HepG2 (cell line): ENCODE results near the gene SOX12. TPM values are rescaled to one million over a fixed set of nuclear protein-coding genes. Genes with fewer than 3 reads are reported as not detected.

Experiments used
- FOXA3 ChIP-seq: IDR thresholded peaks from 2 replicates; pipeline ENCODE4 v1.6.1; 2016; ENCODE audit warnings: missing genetic modification reagents, missing compliant biosample characterization
- IKZF4 ChIP-seq: sonication (generic); formaldehyde crosslinking; IDR thresholded peaks from 2 replicates; pipeline ENCODE4 v1.5.1; 2020; ENCODE audit warnings: borderline replicate concordance, mild to moderate bottlenecking, low read depth, missing genetic modification reagents; ENCODE audit errors: not compliant biosample characterization
- PHB2 ChIP-seq: fragments of 450-650 bp; IDR thresholded peaks from 2 replicates; pipeline ENCODE4 v1.6.1; 2018; ENCODE audit not compliant: partially characterized antibody
- STAG1 ChIP-seq: sonication (generic); formaldehyde crosslinking; IDR thresholded peaks from 2 replicates; pipeline ENCODE4 v1.4.0; 2020; ENCODE audit warnings: missing genetic modification reagents
- TEAD2 ChIP-seq: sonication (generic); formaldehyde crosslinking; IDR thresholded peaks from 2 replicates; pipeline ENCODE4 v1.9.0; 2021; ENCODE audit warnings: missing genetic modification reagents
- TP53 ChIP-seq: sonication (generic); formaldehyde crosslinking; conservative IDR thresholded peaks from 2 replicates; pipeline ENCODE4 v1.4.0; 2020; ENCODE audit warnings: missing genetic modification reagents
- XBP1 ChIP-seq: sonication (generic); formaldehyde crosslinking; IDR thresholded peaks from 2 replicates; pipeline ENCODE4 v1.5.0; 2020; ENCODE audit warnings: missing genetic modification reagents
- ZBTB3 ChIP-seq: sonication (generic); formaldehyde crosslinking; IDR thresholded peaks from 2 replicates; pipeline ENCODE4 v1.4.0; 2020; ENCODE audit warnings: low read depth, mild to moderate bottlenecking, moderate library complexity, missing genetic modification reagents, borderline replicate concordance
- ZNF562 ChIP-seq: sonication (generic); formaldehyde crosslinking; IDR thresholded peaks from 2 replicates; pipeline ENCODE4 v1.8.0; 2022; ENCODE audit warnings: missing genetic modification reagents, borderline replicate concordance
- ZNF652 ChIP-seq: IDR thresholded peaks from 2 replicates; pipeline ENCODE4 v1.6.1; 2016; ENCODE audit warnings: low read depth, borderline replicate concordance
- ZNF792 ChIP-seq: IDR thresholded peaks from 2 replicates; pipeline ENCODE4 v1.6.1; 2016
- polyA plus RNA-seq, 8 experiments: library from polyadenylated mRNA; depleted of rRNA in 3 of 8; stranded (reverse) in 7 of 8; unstranded in 1 of 8; fragments of >200 nt; fragmentation: Illumina TruSeq in 4 of 8; extraction: Trizol in 4 of 8; gene quantifications; 2 replicates each; pipeline versions ENCODE4 v1.2.1 to v1.2.3, GENCODE V29; 2011 to 2016; ENCODE audit warnings: low read depth in 4 of 8, missing spikeins in 1 of 8, mixed read lengths in 1 of 8; ENCODE audit not compliant: insufficient read depth in 1 of 8
- total RNA-seq, 5 experiments: library from RNA; depleted of rRNA; stranded (reverse); fragments of >200 nt; fragmentation: Illumina TruSeq; extraction: Trizol; gene quantifications; 2 replicates each; pipeline ENCODE4 v1.2.3, GENCODE V29; 2016; ENCODE audit warnings: low read depth in 1 of 5
- TF ChIP-seq, protein P1 (sequence below): sonication (generic); formaldehyde crosslinking; IDR thresholded peaks from 2 replicates; pipeline ENCODE4 v1.4.0; 2020; ENCODE audit warnings: missing genetic modification reagents, borderline replicate concordance
- TF ChIP-seq, protein P2 (sequence below): sonication (generic); formaldehyde crosslinking; IDR thresholded peaks from 2 replicates; pipeline ENCODE4 v1.4.0; 2020; ENCODE audit warnings: mild to moderate bottlenecking, missing genetic modification reagents
- TF ChIP-seq, protein P3 (sequence below): sonication (generic); formaldehyde crosslinking; IDR thresholded peaks from 2 replicates; pipeline ENCODE4 v1.4.0; 2020; ENCODE audit warnings: missing genetic modification reagents, borderline replicate concordance
- TF ChIP-seq, protein P4 (sequence below): sonication (generic); formaldehyde crosslinking; IDR thresholded peaks from 2 replicates; pipeline ENCODE4 v1.5.0; 2020; ENCODE audit warnings: mild to moderate bottlenecking, missing genetic modification reagents, borderline replicate concordance
- TF ChIP-seq, protein P5 (sequence below): sonication (generic); formaldehyde crosslinking; IDR thresholded peaks from 2 replicates; pipeline ENCODE4 v1.4.0; 2020; ENCODE audit warnings: missing genetic modification reagents

SOX12 gene
- total and polyA plus RNA-seq, 2 of the 13 experiments (the other 11 are each of a cell fraction or from before 2014, with no cell fraction given), result 10.0 to 18.7 TPM

DNA sequence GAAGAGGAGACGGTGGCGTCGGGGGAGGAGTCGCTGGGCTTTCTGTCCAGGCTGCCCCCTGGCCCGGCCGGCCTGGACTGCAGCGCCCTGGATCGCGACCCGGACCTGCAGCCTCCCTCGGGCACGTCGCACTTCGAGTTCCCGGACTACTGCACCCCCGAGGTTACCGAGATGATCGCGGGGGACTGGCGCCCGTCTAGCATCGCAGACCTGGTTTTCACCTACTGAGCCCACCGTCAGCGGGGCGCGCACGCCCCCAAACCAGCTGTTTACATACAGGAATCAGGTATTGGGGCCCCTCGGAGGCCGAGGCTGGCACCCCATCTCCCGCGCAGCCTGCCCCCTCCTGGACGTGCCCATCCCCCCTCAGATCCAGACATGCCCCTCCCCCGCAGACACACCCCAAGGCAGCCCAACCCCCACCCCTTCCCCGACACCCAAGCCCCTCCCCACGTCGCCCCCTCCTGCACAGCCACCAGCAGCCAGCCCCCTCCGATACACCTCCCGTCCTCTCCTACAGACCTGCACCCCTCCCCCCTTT, 1.4 kb downstream of the SOX12 start (continued):
- no peak for TF ChIP-seq ZNF562 (CRISPR knock-in tag)
- TF ChIP-seq STAG1, result no peak
- TF ChIP-seq, protein P1, sequence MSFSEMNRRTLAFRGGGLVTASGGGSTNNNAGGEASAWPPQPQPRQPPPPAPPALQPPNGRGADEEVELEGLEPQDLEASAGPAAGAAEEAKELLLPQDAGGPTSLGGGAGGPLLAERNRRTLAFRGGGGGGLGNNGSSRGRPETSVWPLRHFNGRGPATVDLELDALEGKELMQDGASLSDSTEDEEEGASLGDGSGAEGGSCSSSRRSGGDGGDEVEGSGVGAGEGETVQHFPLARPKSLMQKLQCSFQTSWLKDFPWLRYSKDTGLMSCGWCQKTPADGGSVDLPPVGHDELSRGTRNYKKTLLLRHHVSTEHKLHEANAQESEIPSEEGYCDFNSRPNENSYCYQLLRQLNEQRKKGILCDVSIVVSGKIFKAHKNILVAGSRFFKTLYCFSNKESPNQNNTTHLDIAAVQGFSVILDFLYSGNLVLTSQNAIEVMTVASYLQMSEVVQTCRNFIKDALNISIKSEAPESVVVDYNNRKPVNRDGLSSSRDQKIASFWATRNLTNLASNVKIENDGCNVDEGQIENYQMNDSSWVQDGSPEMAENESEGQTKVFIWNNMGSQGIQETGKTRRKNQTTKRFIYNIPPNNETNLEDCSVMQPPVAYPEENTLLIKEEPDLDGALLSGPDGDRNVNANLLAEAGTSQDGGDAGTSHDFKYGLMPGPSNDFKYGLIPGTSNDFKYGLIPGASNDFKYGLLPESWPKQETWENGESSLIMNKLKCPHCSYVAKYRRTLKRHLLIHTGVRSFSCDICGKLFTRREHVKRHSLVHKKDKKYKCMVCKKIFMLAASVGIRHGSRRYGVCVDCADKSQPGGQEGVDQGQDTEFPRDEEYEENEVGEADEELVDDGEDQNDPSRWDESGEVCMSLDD (CRISPR knock-in tag), result peak; percentile 27; the same call in 1 of the 2 replicates
- TF ChIP-seq TP53, result no peak
- TF ChIP-seq, protein P2, sequence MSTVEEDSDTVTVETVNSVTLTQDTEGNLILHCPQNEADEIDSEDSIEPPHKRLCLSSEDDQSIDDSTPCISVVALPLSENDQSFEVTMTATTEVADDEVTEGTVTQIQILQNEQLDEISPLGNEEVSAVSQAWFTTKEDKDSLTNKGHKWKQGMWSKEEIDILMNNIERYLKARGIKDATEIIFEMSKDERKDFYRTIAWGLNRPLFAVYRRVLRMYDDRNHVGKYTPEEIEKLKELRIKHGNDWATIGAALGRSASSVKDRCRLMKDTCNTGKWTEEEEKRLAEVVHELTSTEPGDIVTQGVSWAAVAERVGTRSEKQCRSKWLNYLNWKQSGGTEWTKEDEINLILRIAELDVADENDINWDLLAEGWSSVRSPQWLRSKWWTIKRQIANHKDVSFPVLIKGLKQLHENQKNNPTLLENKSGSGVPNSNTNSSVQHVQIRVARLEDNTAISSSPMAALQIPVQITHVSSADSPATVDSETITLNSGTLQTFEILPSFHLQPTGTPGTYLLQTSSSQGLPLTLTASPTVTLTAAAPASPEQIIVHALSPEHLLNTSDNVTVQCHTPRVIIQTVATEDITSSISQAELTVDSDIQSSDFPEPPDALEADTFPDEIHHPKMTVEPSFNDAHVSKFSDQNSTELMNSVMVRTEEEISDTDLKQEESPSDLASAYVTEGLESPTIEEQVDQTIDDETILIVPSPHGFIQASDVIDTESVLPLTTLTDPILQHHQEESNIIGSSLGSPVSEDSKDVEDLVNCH (CRISPR knock-in tag), result no peak
- TF ChIP-seq ZNF792, result peak; percentile 49; the same call in 1 of the 2 replicates
- no peak for TF ChIP-seq PHB2
- no peak for TF ChIP-seq XBP1 (CRISPR knock-in tag)
- TF ChIP-seq, protein P3, sequence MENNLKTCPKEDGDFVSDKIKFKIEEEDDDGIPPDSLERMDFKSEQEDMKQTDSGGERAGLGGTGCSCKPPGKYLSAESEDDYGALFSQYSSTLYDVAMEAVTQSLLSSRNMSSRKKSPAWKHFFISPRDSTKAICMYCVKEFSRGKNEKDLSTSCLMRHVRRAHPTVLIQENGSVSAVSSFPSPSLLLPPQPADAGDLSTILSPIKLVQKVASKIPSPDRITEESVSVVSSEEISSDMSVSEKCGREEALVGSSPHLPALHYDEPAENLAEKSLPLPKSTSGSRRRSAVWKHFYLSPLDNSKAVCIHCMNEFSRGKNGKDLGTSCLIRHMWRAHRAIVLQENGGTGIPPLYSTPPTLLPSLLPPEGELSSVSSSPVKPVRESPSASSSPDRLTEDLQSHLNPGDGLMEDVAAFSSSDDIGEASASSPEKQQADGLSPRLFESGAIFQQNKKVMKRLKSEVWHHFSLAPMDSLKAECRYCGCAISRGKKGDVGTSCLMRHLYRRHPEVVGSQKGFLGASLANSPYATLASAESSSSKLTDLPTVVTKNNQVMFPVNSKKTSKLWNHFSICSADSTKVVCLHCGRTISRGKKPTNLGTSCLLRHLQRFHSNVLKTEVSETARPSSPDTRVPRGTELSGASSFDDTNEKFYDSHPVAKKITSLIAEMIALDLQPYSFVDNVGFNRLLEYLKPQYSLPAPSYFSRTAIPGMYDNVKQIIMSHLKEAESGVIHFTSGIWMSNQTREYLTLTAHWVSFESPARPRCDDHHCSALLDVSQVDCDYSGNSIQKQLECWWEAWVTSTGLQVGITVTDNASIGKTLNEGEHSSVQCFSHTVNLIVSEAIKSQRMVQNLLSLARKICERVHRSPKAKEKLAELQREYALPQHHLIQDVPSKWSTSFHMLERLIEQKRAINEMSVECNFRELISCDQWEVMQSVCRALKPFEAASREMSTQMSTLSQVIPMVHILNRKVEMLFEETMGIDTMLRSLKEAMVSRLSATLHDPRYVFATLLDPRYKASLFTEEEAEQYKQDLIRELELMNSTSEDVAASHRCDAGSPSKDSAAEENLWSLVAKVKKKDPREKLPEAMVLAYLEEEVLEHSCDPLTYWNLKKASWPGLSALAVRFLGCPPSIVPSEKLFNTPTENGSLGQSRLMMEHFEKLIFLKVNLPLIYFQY (CRISPR knock-in tag), result peak; percentile 56; the same call in 1 of the 2 replicates
- no peak for TF ChIP-seq ZNF652 (CRISPR knock-in tag)
- TF ChIP-seq IKZF4 (CRISPR knock-in tag), result peak; percentile 85
- TF ChIP-seq, protein P4, sequence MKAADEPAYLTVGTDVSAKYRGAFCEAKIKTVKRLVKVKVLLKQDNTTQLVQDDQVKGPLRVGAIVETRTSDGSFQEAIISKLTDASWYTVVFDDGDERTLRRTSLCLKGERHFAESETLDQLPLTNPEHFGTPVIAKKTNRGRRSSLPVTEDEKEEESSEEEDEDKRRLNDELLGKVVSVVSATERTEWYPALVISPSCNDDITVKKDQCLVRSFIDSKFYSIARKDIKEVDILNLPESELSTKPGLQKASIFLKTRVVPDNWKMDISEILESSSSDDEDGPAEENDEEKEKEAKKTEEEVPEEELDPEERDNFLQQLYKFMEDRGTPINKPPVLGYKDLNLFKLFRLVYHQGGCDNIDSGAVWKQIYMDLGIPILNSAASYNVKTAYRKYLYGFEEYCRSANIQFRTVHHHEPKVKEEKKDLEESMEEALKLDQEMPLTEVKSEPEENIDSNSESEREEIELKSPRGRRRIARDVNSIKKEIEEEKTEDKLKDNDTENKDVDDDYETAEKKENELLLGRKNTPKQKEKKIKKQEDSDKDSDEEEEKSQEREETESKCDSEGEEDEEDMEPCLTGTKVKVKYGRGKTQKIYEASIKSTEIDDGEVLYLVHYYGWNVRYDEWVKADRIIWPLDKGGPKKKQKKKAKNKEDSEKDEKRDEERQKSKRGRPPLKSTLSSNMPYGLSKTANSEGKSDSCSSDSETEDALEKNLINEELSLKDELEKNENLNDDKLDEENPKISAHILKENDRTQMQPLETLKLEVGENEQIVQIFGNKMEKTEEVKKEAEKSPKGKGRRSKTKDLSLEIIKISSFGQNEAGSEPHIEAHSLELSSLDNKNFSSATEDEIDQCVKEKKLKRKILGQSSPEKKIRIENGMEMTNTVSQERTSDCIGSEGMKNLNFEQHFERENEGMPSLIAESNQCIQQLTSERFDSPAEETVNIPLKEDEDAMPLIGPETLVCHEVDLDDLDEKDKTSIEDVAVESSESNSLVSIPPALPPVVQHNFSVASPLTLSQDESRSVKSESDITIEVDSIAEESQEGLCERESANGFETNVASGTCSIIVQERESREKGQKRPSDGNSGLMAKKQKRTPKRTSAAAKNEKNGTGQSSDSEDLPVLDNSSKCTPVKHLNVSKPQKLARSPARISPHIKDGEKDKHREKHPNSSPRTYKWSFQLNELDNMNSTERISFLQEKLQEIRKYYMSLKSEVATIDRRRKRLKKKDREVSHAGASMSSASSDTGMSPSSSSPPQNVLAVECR (CRISPR knock-in tag), result no peak
- TF ChIP-seq, protein P5, sequence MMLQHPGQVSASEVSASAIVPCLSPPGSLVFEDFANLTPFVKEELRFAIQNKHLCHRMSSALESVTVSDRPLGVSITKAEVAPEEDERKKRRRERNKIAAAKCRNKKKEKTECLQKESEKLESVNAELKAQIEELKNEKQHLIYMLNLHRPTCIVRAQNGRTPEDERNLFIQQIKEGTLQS (CRISPR knock-in tag), result 0 out of 2 replicates have a peak, but pooled peaks have one; percentile 13
- no peak for TF ChIP-seq TEAD2 (CRISPR knock-in tag)
- TF ChIP-seq ZBTB3, result no peak
- TF ChIP-seq FOXA3 (CRISPR knock-in tag), result no peak
